Neural cell (in vitro differentiated cells): Measurements from ENCODE around the gene SAA1.

Experiments
- EP300 ChIP-seq: fragments of 450-650 bp; conservative IDR thresholded peaks from 2 replicates; pipeline ENCODE4 v1.6.1; 2014; ENCODE audit warnings: antibody characterized with exemption, mild to moderate bottlenecking, moderate library complexity; ENCODE audit not compliant: poor library complexity, severe bottlenecking
- EZH2 ChIP-seq: fragments of 200-600, 300-800 bp; shearing (Covaris generic), sonication (generic); IDR thresholded peaks from 2 replicates; pipeline ENCODE4 v1.6.1; 2014; ENCODE audit warnings: antibody characterized with exemption, low read length, borderline replicate concordance, mild to moderate bottlenecking; ENCODE audit not compliant: insufficient read depth, poor library complexity, severe bottlenecking
- MXI1 ChIP-seq: fragments of 450-650 bp; conservative IDR thresholded peaks from 2 replicates; pipeline ENCODE4 v1.6.1; 2014; ENCODE audit warnings: antibody characterized with exemption, mild to moderate bottlenecking; ENCODE audit not compliant: poor library complexity, severe bottlenecking
- POLR2AphosphoS5 ChIP-seq: IDR thresholded peaks from 2 replicates; pipeline ENCODE4 v1.6.1; 2012
- RAD21 ChIP-seq: fragments of 450-650 bp; conservative IDR thresholded peaks from 2 replicates; pipeline ENCODE4 v1.6.1; 2014; ENCODE audit warnings: antibody characterized with exemption, mild to moderate bottlenecking, moderate library complexity
- TAF1 ChIP-seq: IDR thresholded peaks from 2 replicates; pipeline ENCODE4 v1.6.1; 2012; ENCODE audit warnings: low read depth
- TF ChIP-seq, protein P1 (sequence below): fragments of 450-650 bp; IDR thresholded peaks from 2 replicates; pipeline ENCODE4 v1.5.1; 2014; ENCODE audit warnings: antibody characterized with exemption, mild to moderate bottlenecking, moderate library complexity; ENCODE audit not compliant: poor library complexity, severe bottlenecking
- TF ChIP-seq, protein P2 (sequence below): IDR thresholded peaks from 2 replicates; pipeline ENCODE4 v1.6.1; 2012; ENCODE audit warnings: borderline replicate concordance

DNA sequence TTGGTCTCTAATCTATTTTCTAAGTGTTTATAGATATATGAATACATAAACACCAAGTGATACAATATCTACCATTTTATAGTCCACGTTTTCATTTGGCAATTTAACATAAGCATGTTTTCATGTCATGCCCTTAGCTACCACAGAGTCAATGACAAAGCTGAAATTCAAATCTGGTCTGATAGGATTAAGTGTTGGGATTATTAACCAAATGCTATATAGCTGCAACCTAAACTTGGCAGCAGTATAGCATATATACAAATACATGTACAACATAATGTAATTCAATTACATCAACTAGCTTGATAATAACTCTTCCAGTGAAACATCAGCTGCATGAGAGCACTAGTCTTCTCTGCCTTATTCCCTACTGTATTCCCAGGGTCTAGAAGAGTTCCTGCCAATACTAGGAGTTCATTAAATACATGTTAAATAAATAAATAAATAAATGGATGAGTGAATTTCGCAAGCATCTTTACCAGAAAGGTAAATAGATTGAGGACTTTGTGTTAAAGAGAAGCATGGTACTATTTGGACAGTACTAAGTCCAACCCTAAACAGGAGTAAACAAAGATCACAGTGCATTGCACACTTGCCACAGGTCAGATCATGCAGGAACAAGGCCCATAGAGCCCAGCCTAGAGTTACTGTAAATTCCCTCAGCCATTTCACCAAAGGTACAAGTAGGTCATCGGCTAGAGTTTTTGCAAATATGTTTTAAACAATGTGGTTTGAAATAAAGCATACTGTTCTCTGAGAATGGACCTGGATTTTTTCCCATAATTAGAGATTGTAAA lies 42.3 kb upstream of the SAA1 start:
- TF ChIP-seq EP300, result no peak
- TF ChIP-seq, protein P1, sequence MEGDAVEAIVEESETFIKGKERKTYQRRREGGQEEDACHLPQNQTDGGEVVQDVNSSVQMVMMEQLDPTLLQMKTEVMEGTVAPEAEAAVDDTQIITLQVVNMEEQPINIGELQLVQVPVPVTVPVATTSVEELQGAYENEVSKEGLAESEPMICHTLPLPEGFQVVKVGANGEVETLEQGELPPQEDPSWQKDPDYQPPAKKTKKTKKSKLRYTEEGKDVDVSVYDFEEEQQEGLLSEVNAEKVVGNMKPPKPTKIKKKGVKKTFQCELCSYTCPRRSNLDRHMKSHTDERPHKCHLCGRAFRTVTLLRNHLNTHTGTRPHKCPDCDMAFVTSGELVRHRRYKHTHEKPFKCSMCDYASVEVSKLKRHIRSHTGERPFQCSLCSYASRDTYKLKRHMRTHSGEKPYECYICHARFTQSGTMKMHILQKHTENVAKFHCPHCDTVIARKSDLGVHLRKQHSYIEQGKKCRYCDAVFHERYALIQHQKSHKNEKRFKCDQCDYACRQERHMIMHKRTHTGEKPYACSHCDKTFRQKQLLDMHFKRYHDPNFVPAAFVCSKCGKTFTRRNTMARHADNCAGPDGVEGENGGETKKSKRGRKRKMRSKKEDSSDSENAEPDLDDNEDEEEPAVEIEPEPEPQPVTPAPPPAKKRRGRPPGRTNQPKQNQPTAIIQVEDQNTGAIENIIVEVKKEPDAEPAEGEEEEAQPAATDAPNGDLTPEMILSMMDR, result no peak
- no peak for TF ChIP-seq EZH2
- no peak for TF ChIP-seq TAF1
- TF ChIP-seq POLR2AphosphoS5, result no peak
- no peak for TF ChIP-seq RAD21
- TF ChIP-seq MXI1, result no peak
- TF ChIP-seq, protein P2, sequence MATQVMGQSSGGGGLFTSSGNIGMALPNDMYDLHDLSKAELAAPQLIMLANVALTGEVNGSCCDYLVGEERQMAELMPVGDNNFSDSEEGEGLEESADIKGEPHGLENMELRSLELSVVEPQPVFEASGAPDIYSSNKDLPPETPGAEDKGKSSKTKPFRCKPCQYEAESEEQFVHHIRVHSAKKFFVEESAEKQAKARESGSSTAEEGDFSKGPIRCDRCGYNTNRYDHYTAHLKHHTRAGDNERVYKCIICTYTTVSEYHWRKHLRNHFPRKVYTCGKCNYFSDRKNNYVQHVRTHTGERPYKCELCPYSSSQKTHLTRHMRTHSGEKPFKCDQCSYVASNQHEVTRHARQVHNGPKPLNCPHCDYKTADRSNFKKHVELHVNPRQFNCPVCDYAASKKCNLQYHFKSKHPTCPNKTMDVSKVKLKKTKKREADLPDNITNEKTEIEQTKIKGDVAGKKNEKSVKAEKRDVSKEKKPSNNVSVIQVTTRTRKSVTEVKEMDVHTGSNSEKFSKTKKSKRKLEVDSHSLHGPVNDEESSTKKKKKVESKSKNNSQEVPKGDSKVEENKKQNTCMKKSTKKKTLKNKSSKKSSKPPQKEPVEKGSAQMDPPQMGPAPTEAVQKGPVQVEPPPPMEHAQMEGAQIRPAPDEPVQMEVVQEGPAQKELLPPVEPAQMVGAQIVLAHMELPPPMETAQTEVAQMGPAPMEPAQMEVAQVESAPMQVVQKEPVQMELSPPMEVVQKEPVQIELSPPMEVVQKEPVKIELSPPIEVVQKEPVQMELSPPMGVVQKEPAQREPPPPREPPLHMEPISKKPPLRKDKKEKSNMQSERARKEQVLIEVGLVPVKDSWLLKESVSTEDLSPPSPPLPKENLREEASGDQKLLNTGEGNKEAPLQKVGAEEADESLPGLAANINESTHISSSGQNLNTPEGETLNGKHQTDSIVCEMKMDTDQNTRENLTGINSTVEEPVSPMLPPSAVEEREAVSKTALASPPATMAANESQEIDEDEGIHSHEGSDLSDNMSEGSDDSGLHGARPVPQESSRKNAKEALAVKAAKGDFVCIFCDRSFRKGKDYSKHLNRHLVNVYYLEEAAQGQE, result no peak
